Activated T-helper 2 cell treated with anti-CD3 and anti-CD28 coated beads, Interferon-gamma antibody, Interleukin-2, Interleukin-4, amounts not matched to agents 10 μg/mL and 5 μg/mL and 100 μg/mL, durations not matched to agents 14 hours and 24 hours and 36 hours (primary cell): Measurements from ENCODE around the gene MSL2. TPM values are rescaled to one million over a fixed set of nuclear protein-coding genes. Genes with fewer than 3 reads are reported as not detected.
A peak's percentile ranks its signal among the peaks of the same experiment; 100 is the strongest.
"Not testable (repeated sequence)": the region's sequence is repeated elsewhere in the genome, so short reads cannot be mapped to it uniquely, and the experiment has no call there.

ENCODE experiments used
- DNase-seq: peaks from one replicate; pipeline ENCODE4 v3.0.0; 2021; ENCODE audit warnings: low spot score
- H3K27ac Mint-ChIP-seq: one replicate; pipeline ENCODE4 v1.8.0; 2021; ENCODE audit warnings: mixed read lengths
- H3K27me3 Mint-ChIP-seq: one replicate; pipeline ENCODE4 v1.8.0; 2021; ENCODE audit warnings: low read depth, mixed read lengths
- H3K36me3 Mint-ChIP-seq: one replicate; pipeline ENCODE4 v1.8.0; 2021; ENCODE audit warnings: low read depth, mixed read lengths
- H3K4me1 Mint-ChIP-seq: one replicate; pipeline ENCODE4 v1.8.0; 2021; ENCODE audit warnings: low read depth, mixed read lengths
- H3K4me3 Mint-ChIP-seq: one replicate; pipeline ENCODE4 v1.8.0; 2021; ENCODE audit warnings: low read depth, mild to moderate bottlenecking, moderate library complexity, mixed read lengths
- H3K9me3 Mint-ChIP-seq: one replicate; pipeline ENCODE4 v1.8.0; 2021; ENCODE audit warnings: mixed read lengths
- intact Hi-C: fragments of 100-400 bp; cut with micrococcal nuclease; formaldehyde crosslinking; loops from one replicate; pipeline ENCODE4 v1.15.1; 2023
- total RNA-seq: library from RNA; stranded (reverse); gene quantifications from 2 replicates; pipeline ENCODE4 v1.2.3, GENCODE V29; 2022

Gene MSL2
- total RNA-seq: 37.0 and 37.1 TPM in 2 replicates

- Mint-ChIP-seq H3K9me3 (no peaks in the 10 kb centered on the region), H3K27ac (peak within 1 kb of the TSS; percentile 94), H3K36me3 (peaks cover 46% of the 10 kb centered on the region), H3K4me1 (peaks cover 33% of the 10 kb centered on the region), H3K27me3 (no peaks in the 10 kb centered on the region), H3K4me3 (peak within 1 kb of the TSS; percentile 96)
- intact Hi-C loops: loop anchor here (1.0 to 10.0 kb wide), 10 partner anchors 54 to 1709 kb away; partner anchors contain the start of genes CEP63, NCK1, PCCB and PPP2R3A
- no peak for DNase-seq
Measured at GRCh38 chr3:136196064-136196400, at the start of gene MSL2. Gene MSL2, minus strand, starts transcription at chr3:136196335. Its CDS starts 1,222 bp downstream, at chr3:136195113.

- H3K4me3 Mint-ChIP-seq: no peak overlapping the region
- intact Hi-C loops: no loop called here
- H3K27me3 Mint-ChIP-seq: peaks cover 11% of the 10 kb centered on the region
- DNase-seq: no peak
- H3K4me1 Mint-ChIP-seq: peaks cover 5% of the 10 kb centered on the region
- H3K27ac Mint-ChIP-seq: no peak overlapping the region
- H3K36me3 Mint-ChIP-seq: no peaks in the 10 kb centered on the region
- H3K9me3 Mint-ChIP-seq: no peaks in the 10 kb centered on the region
Measured at GRCh38 chr3:136245691-136246090, 49.6 kb upstream of the MSL2 start.

GRCh38 chr3:136239094-136239493 is 43.0 kb upstream of the MSL2 start:
- no peaks in the 10 kb centered on the region for H3K36me3 Mint-ChIP-seq
- no peak overlapping the region for H3K4me3 Mint-ChIP-seq

GRCh38 chr3:136237961-136238649 is 42.0 kb upstream of the MSL2 start:
- no peak overlapping the region for H3K27ac Mint-ChIP-seq
- peaks cover 29% of the 10 kb centered on the region for H3K27me3 Mint-ChIP-seq
- no peaks in the 10 kb centered on the region for H3K9me3 Mint-ChIP-seq
- intact Hi-C loops: no loop called here
- H3K4me1 Mint-ChIP-seq: no peaks in the 10 kb centered on the region
- H3K4me3 Mint-ChIP-seq: no peak overlapping the region
- H3K36me3 Mint-ChIP-seq: no peaks in the 10 kb centered on the region
- DNase-seq: no peak

More at GRCh38 chr3:136239094-136239493, 43.0 kb upstream of the MSL2 start:
- no peak for DNase-seq
- Mint-ChIP-seq H3K27ac (no peak overlapping the region), H3K9me3 (no peaks in the 10 kb centered on the region), H3K4me1 (no peaks in the 10 kb centered on the region), H3K27me3 (peaks cover 27% of the 10 kb centered on the region)
- intact Hi-C loops: no loop called here

GRCh38 chr3:136237103-136237502 is 41.0 kb upstream of the MSL2 start:
- no peak overlapping the region for H3K27ac Mint-ChIP-seq
- H3K4me3 Mint-ChIP-seq: no peak overlapping the region
- no peaks in the 10 kb centered on the region for H3K36me3 Mint-ChIP-seq
- H3K4me1 Mint-ChIP-seq: no peaks in the 10 kb centered on the region
- intact Hi-C loops: no loop called here
- DNase-seq: no peak
- H3K27me3 Mint-ChIP-seq: peaks cover 29% of the 10 kb centered on the region
- H3K9me3 Mint-ChIP-seq: no peaks in the 10 kb centered on the region

GRCh38 chr3:136236109-136236508 is 40.0 kb upstream of the MSL2 start:
- Mint-ChIP-seq H3K4me1 (no peaks in the 10 kb centered on the region), H3K27me3 (peaks cover 22% of the 10 kb centered on the region), H3K36me3 (no peaks in the 10 kb centered on the region), H3K4me3 (no peak overlapping the region), H3K27ac (no peak overlapping the region), H3K9me3 (no peaks in the 10 kb centered on the region)
- no peak for DNase-seq
- intact Hi-C loops: no loop called here

GRCh38 chr3:136235545-136235944 is 39.4 kb upstream of the MSL2 start:
- Mint-ChIP-seq H3K4me3 (no peak overlapping the region), H3K9me3 (no peaks in the 10 kb centered on the region), H3K4me1 (no peaks in the 10 kb centered on the region), H3K27me3 (peaks cover 19% of the 10 kb centered on the region), H3K27ac (no peak overlapping the region), H3K36me3 (no peaks in the 10 kb centered on the region)
- intact Hi-C loops: no loop called here
- DNase-seq: no peak

GRCh38 chr3:136232413-136232812 is 36.3 kb upstream of the MSL2 start:
- intact Hi-C loops: no loop called here
- no peak overlapping the region for H3K27ac Mint-ChIP-seq
- no peaks in the 10 kb centered on the region for H3K36me3 Mint-ChIP-seq
- no peak for DNase-seq
- H3K9me3 Mint-ChIP-seq: no peaks in the 10 kb centered on the region
- H3K4me3 Mint-ChIP-seq: no peak overlapping the region
- H3K27me3 Mint-ChIP-seq: peaks cover 7% of the 10 kb centered on the region
- no peaks in the 10 kb centered on the region for H3K4me1 Mint-ChIP-seq

GRCh38 chr3:136222746-136223145 is 26.6 kb upstream of the MSL2 start:
- H3K4me1 Mint-ChIP-seq, H3K9me3 Mint-ChIP-seq, H3K36me3 Mint-ChIP-seq, H3K4me3 Mint-ChIP-seq, DNase-seq, intact Hi-C loops, H3K27ac Mint-ChIP-seq: not testable (repeated sequence)
- peaks cover 18% of the 10 kb centered on the region for H3K27me3 Mint-ChIP-seq

- Mint-ChIP-seq H3K9me3 (no peaks in the 10 kb centered on the region), H3K4me3 (no peak overlapping the region), H3K36me3 (no peaks in the 10 kb centered on the region), H3K27me3 (peaks cover 31% of the 10 kb centered on the region), H3K4me1 (no peaks in the 10 kb centered on the region), H3K27ac (no peak overlapping the region)
- no peak for DNase-seq
- intact Hi-C loops: no loop called here
Measured at GRCh38 chr3:136211547-136211946, 15.4 kb upstream of the MSL2 start.

- Mint-ChIP-seq H3K9me3 (no peaks in the 10 kb centered on the region), H3K4me3 (no peak overlapping the region), H3K4me1 (no peaks in the 10 kb centered on the region), H3K27ac (no peak overlapping the region), H3K27me3 (peaks cover 41% of the 10 kb centered on the region), H3K36me3 (no peaks in the 10 kb centered on the region)
- DNase-seq: no peak
- intact Hi-C loops: no loop called here
Measured at GRCh38 chr3:136209921-136210320, 13.8 kb upstream of the MSL2 start.

- H3K9me3 Mint-ChIP-seq: no peaks in the 10 kb centered on the region
- H3K27me3 Mint-ChIP-seq: peaks cover 41% of the 10 kb centered on the region
- no peak overlapping the region for H3K4me3 Mint-ChIP-seq
- intact Hi-C loops: no loop called here
- H3K4me1 Mint-ChIP-seq: no peaks in the 10 kb centered on the region
- no peak for DNase-seq
- H3K36me3 Mint-ChIP-seq: no peaks in the 10 kb centered on the region
- H3K27ac Mint-ChIP-seq: no peak overlapping the region
Measured at GRCh38 chr3:136207489-136208115, 11.5 kb upstream of the MSL2 start.

- intact Hi-C loops: loop anchor here (5.0 to 10.0 kb wide), 4 partner anchors 122 to 813 kb away; partner anchors contain the start of gene PPP2R3A
- H3K27me3 Mint-ChIP-seq, H3K4me3 Mint-ChIP-seq, H3K9me3 Mint-ChIP-seq, DNase-seq, H3K27ac Mint-ChIP-seq: not testable (repeated sequence)
- Mint-ChIP-seq H3K36me3 (peaks cover 16% of the 10 kb centered on the region), H3K4me1 (peaks cover 11% of the 10 kb centered on the region)
Measured at GRCh38 chr3:136199219-136199618, 3.1 kb upstream of the MSL2 start.
